NCI-H187 treated with DMSO at 0.1 percent for 48 hours (cell line): ENCODE measurements around the gene PDK2.

Source experiments
- DNase-seq: peaks from one replicate; lab custom pipeline; 2025; lab: John Stamatoyannopoulos, UW

The PDK2 gene

GRCh38 chr17:50135316-50136095 lies 40.4 kb downstream of the PDK2 start:
- no peak for DNase-seq

- DNase-seq: no peak
These were observed 41.0 kb downstream of the PDK2 start for GRCh38 chr17:50136096-50136687.

DNA sequence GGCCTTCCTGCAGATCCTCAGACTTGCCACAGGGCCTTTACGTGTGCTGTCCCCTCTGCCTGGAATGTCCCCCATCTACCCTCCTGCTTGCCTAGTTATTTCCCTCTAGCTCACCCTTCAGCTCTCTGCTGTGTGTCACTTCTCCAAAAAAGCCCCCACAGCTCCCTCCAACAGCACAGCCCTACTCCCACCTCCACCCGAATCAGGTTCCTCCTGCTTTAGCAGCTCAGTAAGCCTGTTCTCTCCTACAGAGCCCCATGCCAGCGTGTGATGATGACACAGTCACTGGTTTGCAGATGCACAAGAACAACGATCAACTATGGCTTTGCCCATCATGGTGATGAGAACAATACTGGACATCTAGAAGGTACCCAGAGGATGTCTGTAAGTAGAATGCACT lies 41.9 kb downstream of the PDK2 start:
- no peak for DNase-seq

DNA sequence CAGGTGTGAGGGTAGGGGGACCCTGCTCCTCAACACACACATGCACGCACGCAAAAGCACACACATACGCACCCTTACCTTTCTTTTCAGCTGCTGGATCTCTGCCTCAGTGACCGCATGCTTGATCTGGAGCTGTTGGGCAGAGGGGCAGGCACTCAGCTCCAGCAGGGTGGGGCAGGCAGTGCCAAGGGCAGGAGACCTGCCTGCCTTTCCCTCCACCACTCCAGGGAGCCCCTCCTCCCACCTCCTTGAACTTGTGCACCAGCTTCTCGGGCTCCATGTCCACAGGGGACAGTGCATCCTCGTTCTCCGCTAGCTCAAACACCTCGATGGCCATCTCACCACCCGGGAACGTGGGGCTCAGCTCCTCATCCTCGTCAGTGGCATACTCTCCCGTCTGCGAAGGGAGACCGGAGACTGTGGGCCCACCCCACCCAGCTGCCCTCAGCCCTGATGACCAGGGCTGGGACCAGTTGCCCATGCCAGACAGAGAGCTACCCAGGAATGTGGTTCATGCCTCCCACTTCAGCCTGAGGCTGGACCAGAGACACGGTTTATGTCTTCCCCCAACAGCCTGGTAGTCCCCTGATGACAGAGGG lies 44.1 kb downstream of the PDK2 start:
- no peak for DNase-seq

DNA sequence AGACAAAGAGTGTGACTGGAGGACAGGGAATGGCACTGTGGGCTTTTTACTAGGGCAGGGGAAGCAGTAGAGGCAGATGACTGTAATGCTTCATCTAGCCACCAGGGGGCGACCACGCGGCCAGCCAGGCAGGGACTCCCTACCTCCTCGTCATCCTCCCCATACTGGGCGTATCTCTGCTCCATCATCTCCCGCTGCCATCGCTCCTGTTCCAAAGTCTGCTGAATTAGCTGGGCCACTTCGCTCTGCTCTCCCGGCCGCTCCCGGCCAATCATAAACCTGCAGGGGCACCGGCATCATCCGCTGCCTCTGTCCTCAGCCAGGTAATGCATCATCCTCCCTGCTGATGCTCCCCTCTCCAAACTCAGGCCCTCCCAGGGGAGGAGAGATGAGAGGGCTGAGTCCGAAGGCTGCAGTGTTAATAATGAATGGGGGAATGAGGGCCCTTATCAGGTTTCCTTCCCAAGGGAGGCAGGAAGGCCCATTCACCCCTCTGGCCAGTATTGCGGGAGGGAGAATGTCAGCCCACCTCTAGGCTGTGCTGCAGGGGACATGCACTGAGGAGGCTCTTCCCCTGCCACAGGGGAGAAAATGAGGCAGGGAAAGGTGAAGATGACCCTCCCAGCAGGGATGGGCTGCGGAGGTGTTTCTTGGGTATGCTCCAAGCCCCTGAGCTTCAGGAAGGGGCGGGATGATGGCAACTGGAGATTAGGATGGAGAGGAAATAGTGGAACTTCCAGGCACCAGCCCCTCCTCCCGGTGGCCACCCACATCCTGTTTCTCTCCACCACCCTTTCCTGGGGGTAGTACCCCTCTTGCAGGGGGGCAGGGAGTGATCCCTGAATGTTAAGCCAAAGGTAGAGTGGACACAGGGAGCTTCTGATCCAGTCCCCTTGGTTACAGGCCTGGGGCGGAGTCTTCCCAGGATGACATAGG lies 45.1 kb downstream of the PDK2 start:
- no peak for DNase-seq

- no peak for DNase-seq
These were observed 46.0 kb downstream of the PDK2 start for GRCh38 chr17:50141026-50141744.

- no peak for DNase-seq
These were observed 46.6 kb downstream of the PDK2 start for GRCh38 chr17:50141745-50142110.

DNA sequence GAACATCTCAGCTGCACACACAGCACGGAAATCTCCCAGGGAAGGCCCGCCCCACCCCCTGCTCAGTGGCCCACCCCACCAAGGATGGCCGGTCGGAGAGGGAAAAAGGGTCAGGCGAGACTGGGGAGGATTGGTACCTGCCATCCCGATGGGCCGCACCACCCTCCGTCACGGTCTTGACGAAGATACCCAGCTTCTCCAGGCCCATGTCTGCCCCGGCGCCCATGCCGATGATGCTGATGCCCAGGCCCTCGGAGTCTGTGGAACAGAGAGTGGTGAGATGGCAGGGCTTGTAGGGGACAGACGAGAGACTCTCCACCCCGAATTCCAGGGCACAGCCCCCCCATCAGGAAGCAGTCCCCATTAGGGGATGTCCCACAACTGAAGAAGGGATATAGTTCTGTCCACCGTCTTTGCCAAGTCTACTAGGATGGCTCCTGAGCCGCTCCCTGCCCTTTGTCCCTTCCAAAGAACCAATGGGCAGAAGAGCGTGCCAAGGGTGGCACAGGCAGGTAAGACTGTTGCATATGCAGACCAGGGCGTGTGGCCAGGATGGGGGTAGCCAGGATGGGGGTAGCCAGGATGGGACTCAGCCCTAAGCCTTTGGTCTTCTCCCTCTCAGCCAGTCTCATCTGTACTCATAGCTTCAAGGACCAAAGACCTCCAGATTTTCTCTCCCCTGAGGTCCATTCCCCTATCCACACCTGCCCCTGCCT lies 48.5 kb downstream of the PDK2 start:
- no peak for DNase-seq

GRCh38 chr17:50144355-50144754 lies 49.2 kb downstream of the PDK2 start:
- DNase-seq: no peak

GRCh38 chr17:50144845-50145531 lies 49.8 kb downstream of the PDK2 start:
- no peak for DNase-seq

- DNase-seq: no peak
These were observed 50.5 kb downstream of the PDK2 start for GRCh38 chr17:50145532-50146229.

GRCh38 chr17:50146230-50146926 lies 51.2 kb downstream of the PDK2 start:
- no peak for DNase-seq

- no peak for DNase-seq
These were observed 51.9 kb downstream of the PDK2 start for GRCh38 chr17:50146927-50147665.

DNA sequence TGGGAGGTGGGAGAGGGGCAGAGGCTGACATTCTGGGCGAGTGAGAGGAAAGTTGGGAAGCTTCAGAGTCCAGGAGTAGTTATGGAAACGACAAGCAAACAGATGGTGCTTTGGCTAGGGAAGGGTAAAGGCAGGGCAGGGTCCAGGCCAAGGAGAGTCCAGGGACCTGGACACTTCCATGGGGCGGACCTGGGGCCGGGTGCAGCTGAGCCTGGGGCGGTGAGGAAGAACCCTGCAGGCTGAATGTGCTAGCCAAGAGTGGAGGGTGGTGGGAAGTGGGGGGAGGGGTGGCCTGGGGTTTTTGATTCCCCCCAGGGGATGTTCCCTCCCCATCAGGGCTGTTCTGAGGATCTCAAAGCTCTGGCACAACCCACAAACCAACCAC lies 52.7 kb downstream of the PDK2 start:
- DNase-seq: no peak

DNA sequence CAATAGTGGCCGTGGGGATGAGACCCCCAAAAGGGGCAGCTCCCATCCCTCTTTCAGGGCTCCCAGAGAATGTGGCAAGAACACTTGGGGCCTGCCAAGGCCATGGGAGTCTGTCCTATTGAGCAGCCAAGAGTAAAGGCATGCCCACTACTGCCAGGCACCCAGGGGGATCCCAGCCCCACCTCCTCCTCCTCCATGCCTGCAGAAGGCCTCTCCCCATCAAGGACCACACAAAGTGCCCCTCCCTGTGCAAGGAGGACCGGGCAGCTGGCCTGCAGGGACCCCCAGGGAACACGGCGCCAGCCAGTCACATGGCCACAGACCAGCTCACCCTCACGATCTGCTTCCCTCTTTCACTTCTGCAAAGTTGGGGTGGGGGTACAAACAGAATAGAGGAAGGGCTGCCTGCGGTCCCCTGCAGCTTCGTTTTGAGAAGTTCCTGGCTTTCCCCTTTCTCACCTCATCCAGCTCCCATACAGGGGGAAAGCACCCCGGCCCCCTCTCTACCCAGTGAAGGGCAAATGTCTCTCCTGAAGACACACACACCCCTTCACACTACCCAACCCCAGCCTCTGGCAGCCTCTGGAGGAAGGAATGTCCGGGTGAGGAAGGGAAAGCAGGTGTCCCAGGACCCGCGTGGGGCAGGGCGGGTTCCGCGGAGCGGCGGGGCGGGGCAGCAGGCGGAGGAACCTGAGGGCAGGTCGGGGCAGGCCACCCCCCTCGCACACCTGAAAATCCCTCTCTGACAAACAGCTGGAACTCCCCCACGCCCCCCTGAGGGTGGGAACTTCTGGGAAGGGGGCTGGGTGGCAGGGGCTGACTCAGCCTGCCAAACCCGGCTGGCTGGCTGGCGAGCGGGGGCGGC lies 53.3 kb downstream of the PDK2 start:
- DNase-seq: no peak

GRCh38 chr17:50149091-50149416 lies 53.9 kb downstream of the PDK2 start:
- DNase-seq: no peak
